ENCODE data around the gene CERK. TPM values are rescaled to one million over a fixed set of nuclear protein-coding genes. Genes with fewer than 3 reads are reported as not detected.

CERK gene
- total RNA-seq, 1 experiment from 2014 or later, result 30.9 TPM

- Histone ChIP-seq H3K36me3 (ENCODE audit: control insufficient read depth, insufficient read depth, low read length) (peaks cover 2% of the 10 kb centered on the region; the same call in 1 of the 2 replicates), H3K27ac (ENCODE audit: low read length) (peak overlapping the region; percentile 34; the same call in 1 of the 2 replicates), H3K4me1 (ENCODE audit: control insufficient read depth, insufficient read depth, low read length) (peaks cover 20% of the 10 kb centered on the region), H3K4me3 (ENCODE audit: low read depth in 2 of 2, low read length in 2 of 2) (no peak overlapping the region), H3K27me3 (ENCODE audit: control insufficient read depth, insufficient read depth, low read length) (no peaks in the 10 kb centered on the region), H3K9me3 (ENCODE audit: control insufficient read depth, insufficient read depth, low read depth, low read length) (no peaks in the 10 kb centered on the region)
- CTCF ChIA-PET, result no interaction called here
- in situ Hi-C loops (cut with HindIII; ENCODE audit: low pct_unique_long_range_greater_than_20kb, low sequenced_read_pairs) (no loop called here), intact Hi-C loops (cut with micrococcal nuclease; ENCODE audit: unreplicated experiment) (no loop called here)
- no peak for TF ChIP-seq POLR2AphosphoS5 (IDR thresholded peaks at IDR 0.05; ENCODE audit: low read depth, low read length)
- TF ChIP-seq, protein P1, sequence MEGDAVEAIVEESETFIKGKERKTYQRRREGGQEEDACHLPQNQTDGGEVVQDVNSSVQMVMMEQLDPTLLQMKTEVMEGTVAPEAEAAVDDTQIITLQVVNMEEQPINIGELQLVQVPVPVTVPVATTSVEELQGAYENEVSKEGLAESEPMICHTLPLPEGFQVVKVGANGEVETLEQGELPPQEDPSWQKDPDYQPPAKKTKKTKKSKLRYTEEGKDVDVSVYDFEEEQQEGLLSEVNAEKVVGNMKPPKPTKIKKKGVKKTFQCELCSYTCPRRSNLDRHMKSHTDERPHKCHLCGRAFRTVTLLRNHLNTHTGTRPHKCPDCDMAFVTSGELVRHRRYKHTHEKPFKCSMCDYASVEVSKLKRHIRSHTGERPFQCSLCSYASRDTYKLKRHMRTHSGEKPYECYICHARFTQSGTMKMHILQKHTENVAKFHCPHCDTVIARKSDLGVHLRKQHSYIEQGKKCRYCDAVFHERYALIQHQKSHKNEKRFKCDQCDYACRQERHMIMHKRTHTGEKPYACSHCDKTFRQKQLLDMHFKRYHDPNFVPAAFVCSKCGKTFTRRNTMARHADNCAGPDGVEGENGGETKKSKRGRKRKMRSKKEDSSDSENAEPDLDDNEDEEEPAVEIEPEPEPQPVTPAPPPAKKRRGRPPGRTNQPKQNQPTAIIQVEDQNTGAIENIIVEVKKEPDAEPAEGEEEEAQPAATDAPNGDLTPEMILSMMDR (IDR thresholded peaks at IDR 0.05), result no peak
- no peak for TF ChIP-seq TCF7L2 (IDR thresholded peaks at IDR 0.05; ENCODE audit: low read depth, low read length)
- no peak for TF ChIP-seq SIN3A (IDR thresholded peaks at IDR 0.05; ENCODE audit: borderline replicate concordance, insufficient read depth, low read depth, low read length)
- TF ChIP-seq, protein P2, sequence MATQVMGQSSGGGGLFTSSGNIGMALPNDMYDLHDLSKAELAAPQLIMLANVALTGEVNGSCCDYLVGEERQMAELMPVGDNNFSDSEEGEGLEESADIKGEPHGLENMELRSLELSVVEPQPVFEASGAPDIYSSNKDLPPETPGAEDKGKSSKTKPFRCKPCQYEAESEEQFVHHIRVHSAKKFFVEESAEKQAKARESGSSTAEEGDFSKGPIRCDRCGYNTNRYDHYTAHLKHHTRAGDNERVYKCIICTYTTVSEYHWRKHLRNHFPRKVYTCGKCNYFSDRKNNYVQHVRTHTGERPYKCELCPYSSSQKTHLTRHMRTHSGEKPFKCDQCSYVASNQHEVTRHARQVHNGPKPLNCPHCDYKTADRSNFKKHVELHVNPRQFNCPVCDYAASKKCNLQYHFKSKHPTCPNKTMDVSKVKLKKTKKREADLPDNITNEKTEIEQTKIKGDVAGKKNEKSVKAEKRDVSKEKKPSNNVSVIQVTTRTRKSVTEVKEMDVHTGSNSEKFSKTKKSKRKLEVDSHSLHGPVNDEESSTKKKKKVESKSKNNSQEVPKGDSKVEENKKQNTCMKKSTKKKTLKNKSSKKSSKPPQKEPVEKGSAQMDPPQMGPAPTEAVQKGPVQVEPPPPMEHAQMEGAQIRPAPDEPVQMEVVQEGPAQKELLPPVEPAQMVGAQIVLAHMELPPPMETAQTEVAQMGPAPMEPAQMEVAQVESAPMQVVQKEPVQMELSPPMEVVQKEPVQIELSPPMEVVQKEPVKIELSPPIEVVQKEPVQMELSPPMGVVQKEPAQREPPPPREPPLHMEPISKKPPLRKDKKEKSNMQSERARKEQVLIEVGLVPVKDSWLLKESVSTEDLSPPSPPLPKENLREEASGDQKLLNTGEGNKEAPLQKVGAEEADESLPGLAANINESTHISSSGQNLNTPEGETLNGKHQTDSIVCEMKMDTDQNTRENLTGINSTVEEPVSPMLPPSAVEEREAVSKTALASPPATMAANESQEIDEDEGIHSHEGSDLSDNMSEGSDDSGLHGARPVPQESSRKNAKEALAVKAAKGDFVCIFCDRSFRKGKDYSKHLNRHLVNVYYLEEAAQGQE (IDR thresholded peaks at IDR 0.05; ENCODE audit: insufficient read depth in 1 of 2, low read depth in 2 of 2, low read length in 1 of 2), result no peak
- no peak for DNase-seq (ENCODE audit: low read depth, low spot score)
- BruUV-seq (replicated peaks), result no TSS peak
- ATAC-seq, result no peak
- POLR2A ChIA-PET, result no interaction called here
Observed at GRCh38 chr22:46764779-46765485, 26.9 kb upstream of the CERK start.

DNA sequence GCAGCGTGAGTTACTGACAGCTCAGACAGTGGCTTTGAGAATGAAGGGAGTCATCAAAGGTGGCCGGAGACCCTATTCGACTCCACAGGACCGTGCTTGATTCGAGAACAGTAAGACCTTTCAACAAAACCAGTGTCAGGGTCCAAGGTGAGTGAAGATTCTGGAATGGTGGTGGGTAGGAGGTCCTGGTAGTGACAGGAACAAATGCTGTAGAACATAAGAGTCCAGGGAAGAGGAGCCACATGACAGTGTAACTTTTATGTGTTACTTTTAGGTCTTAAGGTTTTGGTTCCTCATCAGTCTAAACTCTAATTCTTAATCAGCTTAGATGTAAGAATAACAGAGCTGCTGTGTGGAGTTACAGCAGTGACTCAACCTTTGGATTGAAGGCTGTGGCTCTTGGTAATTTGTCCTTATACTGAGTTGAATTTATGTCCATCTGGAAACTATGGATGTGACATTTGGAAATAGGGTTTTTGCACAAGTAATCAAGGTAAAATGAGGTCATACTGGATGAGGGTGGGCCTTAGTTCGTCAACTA lies 26.2 kb upstream of the CERK start:
- ChIA-PET POLR2A (no interaction called here), CTCF (no interaction called here)
- H3K4me3 ChIP-seq (ENCODE audit: low read depth in 2 of 2, low read length in 2 of 2), result no peak overlapping the region; a peak in 1 of 4 replicates
- DNase-seq (ENCODE audit: low read depth, low spot score), result no peak
- H3K27me3 ChIP-seq (ENCODE audit: control insufficient read depth, insufficient read depth, low read length), result no peaks in the 10 kb centered on the region
- TF ChIP-seq, protein P1 (IDR thresholded peaks at IDR 0.05), result no peak
- TF ChIP-seq SIN3A (IDR thresholded peaks at IDR 0.05; ENCODE audit: borderline replicate concordance, insufficient read depth, low read depth, low read length) (no peak), POLR2AphosphoS5 (IDR thresholded peaks at IDR 0.05; ENCODE audit: low read depth, low read length) (no peak), TCF7L2 (IDR thresholded peaks at IDR 0.05; ENCODE audit: low read depth, low read length) (no peak)
- TF ChIP-seq, protein P2 (IDR thresholded peaks at IDR 0.05; ENCODE audit: insufficient read depth in 1 of 2, low read depth in 2 of 2, low read length in 1 of 2), result no peak
- H3K36me3 ChIP-seq (ENCODE audit: control insufficient read depth, insufficient read depth, low read length), result peaks cover 2% of the 10 kb centered on the region; the same call in 1 of the 2 replicates
- H3K9me3 ChIP-seq (ENCODE audit: control insufficient read depth, insufficient read depth, low read depth, low read length), result no peaks in the 10 kb centered on the region
- no TSS peak for BruUV-seq (replicated peaks)
- in situ Hi-C loops (cut with HindIII; ENCODE audit: low pct_unique_long_range_greater_than_20kb, low sequenced_read_pairs) (no loop called here), intact Hi-C loops (cut with micrococcal nuclease; ENCODE audit: unreplicated experiment) (no loop called here)
- H3K27ac ChIP-seq (ENCODE audit: low read length), result peak overlapping the region; percentile 5; the same call in 1 of the 2 replicates
- H3K4me1 ChIP-seq (ENCODE audit: control insufficient read depth, insufficient read depth, low read length), result peaks cover 18% of the 10 kb centered on the region
- ATAC-seq, result no peak
